HG03432 (cell line): ENCODE measurements around the gene CPA5.
"Not testable (repeated sequence)": the region's sequence is repeated elsewhere in the genome, so short reads cannot be mapped to it uniquely, and the experiment has no call there.

Experiments
- ATAC-seq: cut with Tn5 transposase; IDR thresholded peaks from one replicate; pipeline ENCODE4 v1.9.1; 2021; ENCODE audit warnings: mild to moderate bottlenecking, moderate library complexity; ENCODE audit not compliant: unreplicated experiment

Gene CPA5, protein sequence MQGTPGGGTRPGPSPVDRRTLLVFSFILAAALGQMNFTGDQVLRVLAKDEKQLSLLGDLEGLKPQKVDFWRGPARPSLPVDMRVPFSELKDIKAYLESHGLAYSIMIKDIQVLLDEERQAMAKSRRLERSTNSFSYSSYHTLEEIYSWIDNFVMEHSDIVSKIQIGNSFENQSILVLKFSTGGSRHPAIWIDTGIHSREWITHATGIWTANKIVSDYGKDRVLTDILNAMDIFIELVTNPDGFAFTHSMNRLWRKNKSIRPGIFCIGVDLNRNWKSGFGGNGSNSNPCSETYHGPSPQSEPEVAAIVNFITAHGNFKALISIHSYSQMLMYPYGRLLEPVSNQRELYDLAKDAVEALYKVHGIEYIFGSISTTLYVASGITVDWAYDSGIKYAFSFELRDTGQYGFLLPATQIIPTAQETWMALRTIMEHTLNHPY

DNA sequence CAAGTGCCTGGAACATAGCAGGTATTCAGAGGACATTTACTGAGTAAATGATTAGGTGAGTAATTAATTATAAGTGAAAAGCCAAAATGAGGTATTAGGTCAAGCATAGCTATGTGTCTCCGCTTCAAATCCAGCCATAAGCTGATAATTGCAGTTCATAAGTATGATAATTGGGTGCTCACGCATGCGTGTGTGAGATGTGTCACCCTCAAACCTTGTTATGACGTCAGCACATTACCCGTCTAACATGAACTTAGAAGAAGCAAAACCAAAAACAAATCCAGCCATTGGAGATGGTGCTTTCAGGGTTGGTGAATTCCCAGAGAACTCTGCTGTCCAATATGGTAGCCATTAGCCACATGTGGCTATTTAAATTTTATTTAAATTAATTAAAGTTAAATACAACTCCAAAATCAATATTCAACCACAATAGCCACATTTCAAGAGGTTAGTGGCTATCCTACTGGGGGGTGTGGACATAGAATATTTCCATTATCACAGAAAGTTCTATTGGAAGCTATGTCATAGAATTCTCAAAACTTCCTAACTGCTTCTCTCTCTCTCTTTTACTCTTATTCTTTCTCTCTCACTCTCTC lies at the start of gene CPA5:
Gene CPA5, plus strand, starts transcription at position 546 of the 596 bp plus-strand sequence. CDS start 1,670 bp downstream, outside the sequence.
- ATAC-seq = no peak

DNA sequence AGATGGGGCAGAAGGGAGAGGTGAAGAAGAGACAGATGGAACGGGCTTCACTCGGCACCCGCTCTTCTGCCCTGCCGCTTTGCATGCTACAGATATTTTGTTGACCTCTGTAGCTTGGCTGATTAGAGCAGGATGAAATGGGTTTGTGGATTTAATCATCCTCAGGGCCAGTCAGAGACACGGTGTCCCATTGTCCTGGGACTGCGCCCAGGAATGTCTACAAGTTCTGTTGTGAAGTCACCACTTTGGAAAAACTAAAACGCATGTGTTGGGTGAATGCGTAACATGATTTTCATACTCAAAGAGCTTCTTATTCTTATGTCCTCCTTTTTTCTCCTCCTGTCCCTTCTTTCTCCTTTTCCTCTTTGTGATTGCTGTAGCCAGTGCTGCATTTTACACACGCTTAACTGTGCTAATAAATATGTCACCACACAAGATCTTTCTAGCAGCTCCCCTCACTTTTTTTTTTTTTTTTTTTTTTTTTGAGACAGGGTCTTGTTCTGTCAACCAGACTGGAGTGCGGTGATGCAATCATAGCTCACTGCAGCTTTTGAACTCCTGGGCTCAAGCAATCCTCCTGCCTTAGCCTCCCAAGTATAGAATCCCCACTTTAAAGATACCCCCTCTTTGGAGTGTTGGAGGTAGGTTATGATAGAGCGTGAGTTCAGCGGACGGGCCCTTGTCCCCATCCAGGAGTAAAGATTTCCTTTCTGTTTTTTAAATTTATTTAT lies 48.2 kb upstream of the CPA5 start:
- no peak for ATAC-seq

DNA sequence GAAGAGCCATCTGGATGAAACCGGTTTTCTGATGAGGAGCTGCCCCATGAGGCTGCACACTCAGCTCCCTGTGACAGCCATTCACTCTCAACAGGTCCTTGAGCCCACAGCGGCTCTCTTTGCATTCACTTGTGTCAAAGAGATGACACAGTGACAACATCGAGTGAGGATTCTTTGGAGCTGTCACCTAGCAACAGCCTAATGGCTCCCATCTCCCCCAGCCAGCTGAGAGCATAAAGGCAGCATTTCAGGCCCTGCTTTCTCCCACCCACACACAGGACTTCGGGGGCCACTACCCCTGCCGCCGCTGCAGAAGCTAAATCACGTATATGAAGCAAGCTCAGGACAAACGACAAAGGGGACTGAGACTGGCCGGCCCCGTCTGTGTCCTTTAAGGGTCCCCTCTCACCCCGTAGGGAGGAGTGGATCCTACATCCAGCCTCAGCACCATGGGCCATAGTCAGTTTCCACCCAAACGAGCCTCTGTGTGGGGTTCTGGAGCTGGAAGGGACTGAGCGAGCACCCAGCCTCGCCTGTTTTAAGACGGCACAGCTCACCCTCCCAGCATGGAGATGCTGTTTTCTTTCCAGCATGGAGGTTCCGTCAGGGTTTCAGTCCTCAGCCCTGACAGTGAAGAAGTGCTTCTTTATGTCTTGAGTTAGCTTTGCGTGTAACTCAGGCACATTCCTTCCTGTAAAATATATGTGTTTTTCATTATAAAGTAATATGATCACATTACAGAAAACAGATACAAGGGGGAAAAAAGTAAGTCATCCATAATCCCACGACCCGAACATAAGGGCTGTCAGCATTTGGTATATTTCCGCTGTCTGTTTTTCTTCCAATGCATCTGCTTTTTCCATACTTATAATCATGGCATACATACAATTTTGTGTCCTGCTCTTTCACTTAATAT lies 46.7 kb upstream of the CPA5 start:
- no peak for ATAC-seq

DNA sequence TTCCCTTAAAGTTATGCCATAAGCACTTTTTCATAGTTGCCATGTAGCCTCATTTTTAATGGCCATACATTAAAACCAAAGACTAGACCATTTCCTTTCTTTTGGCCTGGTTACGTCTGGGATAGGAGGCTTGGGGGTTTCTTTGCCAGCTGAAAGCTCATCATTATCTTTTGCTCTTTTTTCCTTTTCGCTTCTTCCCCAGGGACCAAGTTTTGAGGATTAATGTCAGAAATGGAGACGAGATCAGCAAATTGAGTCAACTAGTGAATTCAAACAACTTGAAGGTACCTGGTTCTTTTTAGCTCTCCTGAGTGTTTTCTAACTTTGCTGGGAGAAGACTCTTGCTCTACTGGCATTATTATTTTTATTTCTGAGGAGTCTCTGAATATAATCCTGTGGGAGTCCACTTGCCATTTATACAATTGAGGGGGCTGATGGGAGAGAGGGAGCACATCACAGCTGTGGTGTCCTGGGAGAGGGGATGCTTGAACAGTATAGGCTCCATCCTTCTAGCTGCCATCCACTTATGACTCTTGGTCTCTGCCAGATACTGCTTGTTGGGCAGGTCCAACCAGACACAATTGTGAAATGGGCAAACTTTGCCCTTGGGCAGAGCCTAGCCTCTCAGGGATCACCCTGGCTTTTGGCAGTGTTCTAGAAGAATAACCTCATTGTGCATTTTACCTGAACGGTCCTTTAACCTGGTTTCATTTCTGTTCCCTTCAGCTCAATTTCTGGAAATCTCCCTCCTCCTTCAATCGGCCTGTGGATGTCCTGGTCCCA lies 45.9 kb upstream of the CPA5 start:
- ATAC-seq = no peak

DNA sequence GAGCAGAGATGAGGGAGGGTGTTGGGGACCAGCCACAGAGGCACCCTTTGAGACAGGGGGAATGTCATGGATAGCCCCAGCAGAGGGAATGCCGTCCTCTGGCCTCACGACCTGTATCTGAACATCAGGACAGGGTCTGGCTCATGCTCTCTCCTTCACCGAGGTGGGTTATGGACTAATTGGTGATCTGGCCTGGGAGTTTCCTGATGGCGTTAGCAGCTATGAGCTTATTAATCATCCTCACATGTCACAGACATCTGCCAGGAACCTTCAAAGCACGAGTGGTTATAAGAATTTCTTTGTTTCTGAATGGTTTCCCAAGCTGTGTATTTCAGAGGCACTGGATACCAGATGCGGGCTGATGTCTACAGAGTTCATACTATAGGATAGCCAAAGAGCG lies 44.8 kb upstream of the CPA5 start:
- no peak for ATAC-seq

DNA sequence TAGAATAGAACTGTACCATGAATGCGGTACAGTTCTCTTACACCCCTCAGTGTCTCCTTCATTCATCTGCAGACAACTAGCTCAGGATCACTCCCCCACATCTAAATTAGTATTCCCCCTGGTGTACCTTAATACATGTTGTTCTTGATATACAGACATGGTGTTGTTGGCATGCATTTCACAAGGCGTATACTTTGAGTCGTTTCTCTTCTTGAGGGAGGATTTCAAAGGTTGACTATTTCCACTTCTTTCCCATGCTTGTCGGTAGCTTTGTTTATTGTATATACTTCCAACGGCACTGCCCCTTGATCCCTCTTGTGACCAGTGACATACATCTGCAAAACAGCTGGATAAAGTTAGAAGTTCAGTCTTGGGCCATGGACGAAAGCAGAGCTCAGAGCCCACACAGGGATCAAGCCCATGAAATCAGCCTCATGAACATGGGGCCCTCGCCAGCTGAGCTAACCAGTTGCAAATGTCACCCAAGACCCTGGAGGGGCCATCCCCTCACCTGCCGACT lies 43.1 kb upstream of the CPA5 start:
- no peak for ATAC-seq

DNA sequence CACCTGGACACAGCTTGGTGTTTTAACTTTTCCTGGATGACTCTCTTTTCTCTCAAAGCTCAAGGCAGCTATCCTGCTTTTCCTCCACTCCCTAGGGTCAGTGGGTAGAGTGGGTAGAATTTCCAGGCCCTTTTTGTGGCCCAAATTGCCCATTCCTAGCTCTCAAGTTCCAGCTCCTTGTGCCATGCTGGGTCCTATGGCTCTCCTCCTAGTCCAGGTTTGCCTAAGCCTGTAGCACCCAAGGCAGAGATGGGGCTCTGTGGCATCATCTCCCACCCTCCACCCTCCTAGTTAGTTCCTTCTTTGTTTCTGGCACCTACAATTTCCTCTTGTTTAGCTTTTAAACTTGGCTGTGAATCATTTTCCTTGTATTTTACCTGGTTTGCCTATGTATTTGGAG lies 42.0 kb upstream of the CPA5 start:
- ATAC-seq = no peak

DNA sequence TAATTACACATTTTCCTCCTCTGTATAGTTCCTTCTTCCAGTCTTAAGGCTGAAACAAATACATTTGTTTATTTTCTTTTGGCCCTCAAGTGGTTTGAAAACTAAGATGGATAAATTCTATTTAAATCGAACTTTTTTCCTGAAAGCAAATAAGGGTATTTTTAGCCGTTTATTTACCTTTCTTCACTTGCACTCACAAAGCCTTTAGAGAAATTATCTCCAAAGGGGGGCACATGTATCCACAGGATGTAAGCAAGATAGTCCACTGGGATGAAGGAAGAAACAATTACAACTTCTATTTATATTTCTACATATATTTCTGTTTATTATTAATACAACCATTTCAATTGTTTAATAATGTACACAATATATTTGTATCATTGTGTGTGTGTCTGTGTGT lies 41.5 kb upstream of the CPA5 start:
- ATAC-seq = no peak

DNA sequence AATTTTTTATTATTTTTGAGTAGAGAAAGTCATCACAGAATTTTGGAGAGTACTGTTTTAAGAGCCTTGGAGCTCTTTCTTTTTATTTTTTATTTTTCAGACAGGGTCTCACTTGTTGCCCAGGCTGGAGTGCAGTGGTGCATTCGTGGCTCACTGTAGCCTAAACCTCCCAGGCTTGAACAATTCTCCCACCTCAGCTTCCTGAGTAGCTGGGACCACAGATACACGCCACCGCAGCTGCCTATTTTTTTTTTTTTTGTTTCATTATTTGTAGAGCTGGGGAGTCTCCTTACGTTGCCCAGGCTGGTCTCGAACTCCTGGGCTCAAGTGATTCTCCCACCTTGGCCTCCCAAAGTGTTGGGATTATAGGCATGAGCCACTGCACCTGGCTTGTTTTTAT lies 41.1 kb upstream of the CPA5 start:
- ATAC-seq = no peak

DNA sequence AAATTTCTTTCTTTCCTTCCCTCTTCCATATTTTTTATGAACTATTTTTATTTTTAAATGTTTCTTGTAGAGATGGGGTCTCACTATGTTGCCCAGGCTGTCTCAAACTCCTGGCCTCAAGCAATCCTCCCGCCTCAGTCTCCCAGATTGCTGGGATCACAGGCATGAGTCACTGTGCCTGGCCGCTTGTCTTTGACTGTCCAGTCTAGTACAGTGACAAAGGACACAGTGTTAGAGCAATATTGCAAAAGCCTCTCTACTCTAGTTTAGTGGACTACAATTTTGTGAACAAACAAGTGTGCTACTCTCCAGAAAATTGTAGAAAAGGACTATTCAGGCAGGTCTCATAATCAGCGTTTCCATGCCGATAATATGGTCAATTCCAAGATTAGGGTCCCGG lies 40.6 kb upstream of the CPA5 start:
- no peak for ATAC-seq

DNA sequence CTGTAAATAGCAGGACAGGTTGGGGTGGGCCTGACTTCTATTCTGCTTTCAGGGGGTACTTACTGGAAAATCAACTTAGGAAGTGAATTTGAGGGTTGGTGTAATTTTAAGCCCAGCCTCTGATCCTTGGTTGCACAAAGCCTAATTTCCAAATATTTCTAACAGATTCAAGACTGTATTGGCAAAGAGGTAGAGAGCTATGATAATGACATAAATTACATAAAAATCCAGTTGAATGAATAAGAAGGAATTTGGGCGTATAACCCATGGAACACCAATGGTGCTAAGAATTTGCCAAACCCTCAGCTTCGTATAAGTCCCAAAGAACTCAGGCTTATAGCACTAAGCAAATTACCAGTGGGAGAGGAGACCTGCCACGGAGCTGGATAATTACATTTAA lies 39.7 kb upstream of the CPA5 start:
- ATAC-seq = no peak

DNA sequence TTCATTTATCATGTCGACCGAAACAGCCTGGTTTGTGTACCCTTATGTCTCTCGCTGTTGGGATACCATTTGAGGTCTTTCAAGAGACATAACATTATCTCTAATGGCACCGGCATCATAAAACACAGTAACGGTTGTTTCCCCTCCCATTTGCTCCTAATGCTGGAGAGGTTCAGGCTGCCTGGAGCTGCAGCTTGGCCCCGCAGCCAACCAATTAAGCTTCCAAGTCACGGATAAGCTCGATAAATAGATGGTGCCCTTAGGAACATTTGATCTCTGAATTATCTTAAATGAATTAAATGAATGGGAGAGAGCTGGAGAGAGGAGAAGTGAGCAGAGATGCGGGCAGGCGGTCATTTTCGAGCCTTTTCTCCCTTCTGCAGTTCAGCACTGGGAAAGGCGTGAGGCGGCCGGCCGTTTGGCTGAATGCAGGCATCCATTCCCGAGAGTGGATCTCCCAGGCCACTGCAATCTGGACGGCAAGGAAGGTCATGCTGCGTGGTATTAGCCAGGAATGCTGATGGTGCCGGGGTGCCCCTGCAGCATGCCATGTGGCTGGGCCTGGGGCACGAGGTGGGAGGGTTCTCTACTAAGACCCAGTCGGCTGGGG lies 39.1 kb upstream of the CPA5 start:
- ATAC-seq = no peak

DNA sequence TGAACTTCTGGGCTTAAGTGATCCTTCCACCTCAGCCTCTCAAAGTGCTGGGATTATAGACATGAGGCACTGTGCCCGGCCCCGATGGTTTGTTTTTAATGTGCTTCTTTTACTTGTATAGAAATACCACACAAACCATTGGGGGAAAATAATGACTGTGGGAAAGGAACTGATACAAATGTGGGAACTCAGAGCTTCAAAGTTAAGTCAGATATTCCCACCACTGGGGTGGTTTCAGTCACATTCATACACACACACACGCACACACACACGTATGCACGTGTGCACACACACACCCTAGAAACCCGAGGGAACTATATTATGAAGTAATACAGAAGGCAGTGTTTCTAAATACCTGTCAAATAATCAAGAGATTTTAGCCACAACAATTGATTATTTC lies 34.6 kb upstream of the CPA5 start:
- no peak for ATAC-seq

DNA sequence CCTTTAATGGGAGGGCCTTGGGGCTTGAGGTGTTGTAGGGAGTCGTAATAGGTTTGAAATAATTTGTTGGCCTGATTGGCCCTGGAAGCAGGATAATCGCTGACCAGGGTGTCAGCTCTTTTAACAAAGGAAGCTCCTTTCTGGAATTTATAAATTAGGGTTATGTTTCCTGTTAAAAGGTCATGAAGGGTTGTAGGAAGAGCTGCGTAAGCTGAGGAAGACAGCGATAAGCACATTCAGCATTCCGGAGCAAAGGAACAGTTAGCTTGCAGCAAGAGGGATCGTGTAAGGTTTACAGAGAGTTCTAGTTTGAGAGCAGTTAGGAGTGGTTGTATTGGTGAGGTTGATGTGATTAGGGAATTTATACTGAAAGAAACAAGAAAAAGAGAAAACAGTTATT lies 30.3 kb upstream of the CPA5 start:
- ATAC-seq = no peak

DNA sequence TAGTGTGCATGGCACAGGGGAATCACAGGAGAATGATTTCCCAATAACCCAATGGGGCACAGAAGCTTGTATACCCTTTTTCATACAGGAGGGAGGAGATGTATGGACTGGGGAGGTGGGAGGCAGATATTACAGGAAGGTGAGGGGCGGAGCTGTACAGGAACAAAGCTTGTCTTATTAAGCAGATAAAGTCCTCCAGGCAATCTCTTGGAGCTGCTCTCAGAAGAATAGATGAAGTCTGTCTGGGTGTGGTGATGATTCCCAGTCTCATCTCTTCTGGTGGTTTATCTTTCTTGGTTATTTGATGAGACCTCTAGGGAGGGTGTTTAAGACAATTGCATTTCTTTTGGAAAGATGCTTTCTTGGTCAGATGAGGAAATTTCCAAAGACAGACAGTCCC lies 25.1 kb upstream of the CPA5 start:
- no peak for ATAC-seq

DNA sequence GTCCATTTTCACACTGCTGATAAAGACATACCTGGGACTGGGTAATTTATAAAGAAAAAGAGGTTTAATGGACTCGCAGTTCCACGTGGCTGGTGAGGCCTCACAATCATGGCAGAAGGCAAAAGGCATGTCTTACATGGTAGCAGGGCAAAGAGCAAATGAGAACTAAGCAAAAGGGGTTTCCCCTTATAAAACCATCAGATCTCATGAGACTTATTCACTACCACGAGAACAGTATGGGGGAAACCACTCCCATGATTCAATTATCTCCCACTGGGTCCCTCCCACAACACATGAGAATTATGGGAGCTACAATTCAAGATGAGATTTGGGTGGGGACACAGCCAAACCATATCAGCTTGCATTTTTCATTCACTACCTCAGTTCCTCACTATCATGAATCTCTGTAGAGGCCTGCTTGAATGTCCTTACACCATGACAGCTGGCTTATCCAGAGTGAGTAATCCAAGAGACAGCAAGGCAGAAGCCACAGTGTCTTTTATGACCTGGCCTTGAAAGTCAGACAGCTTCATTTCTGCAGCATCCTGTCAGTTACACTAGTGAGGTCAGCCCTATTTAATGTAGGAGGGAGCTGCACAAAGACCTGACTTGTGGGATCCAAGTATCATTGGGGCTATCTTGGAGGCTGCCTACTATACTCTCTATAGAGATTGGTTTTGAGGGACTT lies 22.9 kb upstream of the CPA5 start:
- ATAC-seq = not testable (repeated sequence)

DNA sequence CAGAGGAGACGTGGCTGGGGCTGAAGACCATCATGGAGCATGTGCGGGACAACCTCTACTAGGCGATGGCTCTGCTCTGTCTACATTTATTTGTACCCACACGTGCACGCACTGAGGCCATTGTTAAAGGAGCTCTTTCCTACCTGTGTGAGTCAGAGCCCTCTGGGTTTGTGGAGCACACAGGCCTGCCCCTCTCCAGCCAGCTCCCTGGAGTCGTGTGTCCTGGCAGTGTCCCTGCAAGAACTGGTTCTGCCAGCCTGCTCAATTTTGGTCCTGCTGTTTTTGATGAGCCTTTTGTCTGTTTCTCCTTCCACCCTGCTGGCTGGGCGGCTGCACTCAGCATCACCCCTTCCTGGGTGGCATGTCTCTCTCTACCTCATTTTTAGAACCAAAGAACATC lies 22.0 kb upstream of the CPA5 start:
- ATAC-seq = no peak

DNA sequence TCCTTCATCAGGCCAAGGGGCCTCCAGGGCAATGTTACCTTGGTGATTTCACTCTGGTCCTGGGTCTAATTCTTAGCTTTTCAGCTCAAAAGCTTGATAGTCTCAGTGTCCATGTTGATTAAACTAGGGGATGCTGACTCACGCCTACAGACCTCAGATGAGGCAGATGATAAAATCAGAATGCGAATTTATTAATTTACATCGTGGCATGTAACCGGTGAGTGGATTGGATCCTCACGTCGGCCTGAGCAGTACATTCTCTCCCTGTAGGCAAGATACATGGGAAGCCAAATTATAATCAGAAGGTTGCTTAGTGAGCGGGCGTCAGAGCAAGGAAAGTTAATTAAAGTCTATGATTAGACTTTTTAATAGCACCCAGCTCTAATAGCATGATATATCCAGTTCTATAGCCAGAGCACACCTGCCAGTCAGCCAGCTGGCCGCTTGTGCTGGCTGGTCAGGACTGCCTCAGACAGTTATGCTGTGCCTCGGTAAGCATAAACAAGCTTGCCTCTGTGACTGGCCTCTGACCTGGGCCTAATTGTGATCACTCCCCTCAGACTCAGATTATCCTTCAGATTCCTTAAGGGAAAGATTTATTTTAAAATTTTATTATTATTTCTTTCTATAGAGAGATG lies 20.2 kb upstream of the CPA5 start:
- no peak for ATAC-seq
